B cell (primary cell): ENCODE measurements around the gene ANKRD50. TPM values are rescaled to one million over a fixed set of nuclear protein-coding genes. Genes with fewer than 3 reads are reported as not detected.

Experiments used
- ATAC-seq: fragments of 200-7000 bp; cut with Tn5 transposase; one replicate; pipeline ENCODE4 v1.10.0; 2021; ENCODE audit warnings: low read depth, mild to moderate bottlenecking, moderate number of reproducible peaks, moderate library complexity
- CTCF ChIA-PET: fragments of 350-600 bp; sonication (Branson Sonifier 250); formaldehyde crosslinking; loops from one replicate; lab custom pipeline; 2021; ENCODE audit warnings: antibody characterized with exemption, inconsistent platforms; lab: Charles Lee
- POLR2A ChIA-PET: fragments of 350-600 bp; sonication (Branson Sonifier 250); formaldehyde crosslinking; loops from one replicate; lab custom pipeline; 2021; ENCODE audit warnings: antibody characterized with exemption; lab: Charles Lee
- DNase-seq: peaks from one replicate; pipeline ENCODE4 v3.0.0; 2013
- H2AFZ ChIP-seq: 2 replicates; pipeline ENCODE4 v1.6.1; 2012; ENCODE audit warnings: mild to moderate bottlenecking, low read depth, low read length; ENCODE audit not compliant: insufficient read depth, poor library complexity, severe bottlenecking
- H3K27ac ChIP-seq, 2 donors: 1 replicate in 1 of 2; 2 replicates in 1 of 2; pipeline ENCODE4 v1.5.1; 2012 to 2013; ENCODE audit warnings: low read length in 2 of 2, mild to moderate bottlenecking in 2 of 2, moderate library complexity in 1 of 2
- H3K27me3 ChIP-seq, 4 experiments: fragments of 200-600 bp in 1 of 4; sonication (generic) in 1 of 4; replicated peaks in 1 of 4; 1 replicate in 2 of 4; 2 replicates in 2 of 4; pipeline versions ENCODE4 v1.6.1 to v1.7.0; 2013 to 2016; ENCODE audit warnings: low read length in 3 of 4, mild to moderate bottlenecking in 2 of 4, mixed read lengths in 1 of 4, moderate library complexity in 1 of 4; ENCODE audit not compliant: insufficient read depth in 4 of 4, control insufficient read depth in 3 of 4; ENCODE audit errors: control extremely low read depth in 1 of 4
- H3K36me3 ChIP-seq, 2 experiments: replicated peaks in 1 of 2; 1 replicate in 1 of 2; 2 replicates in 1 of 2; pipeline versions ENCODE4 v1.6.1 to v1.7.1; 2013; ENCODE audit warnings: low read length in 1 of 2; ENCODE audit not compliant: insufficient read depth in 2 of 2, control insufficient read depth in 1 of 2; ENCODE audit errors: control extremely low read depth in 1 of 2, extremely low read depth in 1 of 2
- H3K4me1 ChIP-seq, 2 donors: fragments of 200-600 bp in 1 of 2; sonication (generic) in 1 of 2; 1 replicate in 1 of 2; 2 replicates in 1 of 2; pipeline versions ENCODE4 v1.5.1 to v1.6.1; 2013 to 2017; ENCODE audit warnings: low read length in 2 of 2; ENCODE audit not compliant: control insufficient read depth in 2 of 2, insufficient read depth in 2 of 2
- H3K4me2 ChIP-seq: replicated peaks from 2 replicates; pipeline ENCODE3; 2012; ENCODE audit warnings: mild to moderate bottlenecking, low read depth, low read length; ENCODE audit not compliant: poor library complexity, severe bottlenecking
- H3K4me3 ChIP-seq, 5 experiments: fragments of 200-600 bp in 1 of 5; sonication (generic) in 1 of 5; 1 replicate in 3 of 5; 2 replicates in 2 of 5; pipeline versions ENCODE4 v1.5.1 to v1.7.0; 2011 to 2016; ENCODE audit warnings: low read length in 4 of 5, mild to moderate bottlenecking in 4 of 5, low read depth in 2 of 5, control low read depth in 1 of 5, moderate library complexity in 1 of 5; ENCODE audit not compliant: insufficient read depth in 1 of 5; ENCODE audit errors: control extremely low read depth in 1 of 5, extremely low read depth in 1 of 5
- H3K79me2 ChIP-seq: fragments of 200-600 bp; sonication (generic); one replicate; pipeline ENCODE4 v1.6.0; 2016; ENCODE audit warnings: low read length; ENCODE audit not compliant: control insufficient read depth, insufficient read depth
- H3K9ac ChIP-seq: fragments of 200-600 bp; sonication (generic); 2 replicates; pipeline ENCODE4 v1.6.1; 2017; ENCODE audit warnings: mild to moderate bottlenecking, low read length, moderate library complexity
- H3K9me3 ChIP-seq, 3 donors: one replicate each; pipeline versions ENCODE4 v1.6.1 to v1.7.1; 2013; ENCODE audit warnings: low read length in 2 of 3; ENCODE audit not compliant: control insufficient read depth in 2 of 3, insufficient read depth in 1 of 3; ENCODE audit errors: control extremely low read depth in 1 of 3
- H4K20me1 ChIP-seq: 2 replicates; pipeline ENCODE4 v1.6.0; 2012; ENCODE audit warnings: mild to moderate bottlenecking, low read length; ENCODE audit not compliant: insufficient read depth, control insufficient read depth, poor library complexity, severe bottlenecking
- H3K27ac Mint-ChIP-seq: one replicate; pipeline ENCODE4 v1.8.0; 2021; ENCODE audit warnings: mixed read lengths
- H3K27me3 Mint-ChIP-seq: one replicate; pipeline ENCODE4 v1.8.0; 2021; ENCODE audit warnings: mixed read lengths
- H3K4me1 Mint-ChIP-seq: one replicate; pipeline ENCODE4 v1.8.0; 2021; ENCODE audit warnings: mixed read lengths
- H3K4me3 Mint-ChIP-seq: one replicate; pipeline ENCODE4 v1.8.0; 2021; ENCODE audit warnings: mixed read lengths
- H3K9me3 Mint-ChIP-seq: one replicate; pipeline ENCODE4 v1.8.0; 2022; ENCODE audit warnings: mixed read lengths; ENCODE audit not compliant: insufficient read depth
- EZH2 ChIP-seq: IDR thresholded peaks from 2 replicates; pipeline ENCODE4 v1.6.1; 2012; ENCODE audit warnings: borderline replicate concordance, low read depth, mild to moderate bottlenecking, moderate library complexity, low read length; ENCODE audit not compliant: insufficient read depth, poor library complexity, severe bottlenecking
- WGBS: methylation state at CpG from one replicate; pipeline ENCODE4 v1.1.5; 2013; ENCODE audit warnings: missing lambda C conversion rate; ENCODE audit not compliant: insufficient coverage; 5-methylcytosine and 5-hydroxymethylcytosine counted together
- intact Hi-C: fragments of 100-400 bp; cut with micrococcal nuclease; formaldehyde crosslinking; loops from one replicate; pipeline ENCODE4 v1.10.0; 2022
- polyA plus RNA-seq: library from polyadenylated mRNA; depleted of rRNA; stranded (reverse); fragments of >200 nt; gene quantifications from 2 replicates; pipeline ENCODE4 v1.2.3, GENCODE V29; 2012
- total RNA-seq, 2 donors: library from RNA; stranded (reverse); fragments of 120-200 nt in 1 of 2; gene quantifications; 1 replicate in 1 of 2; 2 replicates in 1 of 2; pipeline versions ENCODE4 v1.2.3 to v1.2.4, GENCODE V29; 2013 to 2022
- TF ChIP-seq, protein P1 (sequence below): fragments of 200-600 bp; IDR thresholded peaks from one replicate; pipeline ENCODE4 v1.8.0; 2022; ENCODE audit warnings: antibody characterized with exemption, mild to moderate bottlenecking

The ANKRD50 gene
- total and polyA plus RNA-seq, 2 donors (not counting 1 experiment from before 2014, with no cell fraction given): 0.18 to 0.47 TPM

DNA sequence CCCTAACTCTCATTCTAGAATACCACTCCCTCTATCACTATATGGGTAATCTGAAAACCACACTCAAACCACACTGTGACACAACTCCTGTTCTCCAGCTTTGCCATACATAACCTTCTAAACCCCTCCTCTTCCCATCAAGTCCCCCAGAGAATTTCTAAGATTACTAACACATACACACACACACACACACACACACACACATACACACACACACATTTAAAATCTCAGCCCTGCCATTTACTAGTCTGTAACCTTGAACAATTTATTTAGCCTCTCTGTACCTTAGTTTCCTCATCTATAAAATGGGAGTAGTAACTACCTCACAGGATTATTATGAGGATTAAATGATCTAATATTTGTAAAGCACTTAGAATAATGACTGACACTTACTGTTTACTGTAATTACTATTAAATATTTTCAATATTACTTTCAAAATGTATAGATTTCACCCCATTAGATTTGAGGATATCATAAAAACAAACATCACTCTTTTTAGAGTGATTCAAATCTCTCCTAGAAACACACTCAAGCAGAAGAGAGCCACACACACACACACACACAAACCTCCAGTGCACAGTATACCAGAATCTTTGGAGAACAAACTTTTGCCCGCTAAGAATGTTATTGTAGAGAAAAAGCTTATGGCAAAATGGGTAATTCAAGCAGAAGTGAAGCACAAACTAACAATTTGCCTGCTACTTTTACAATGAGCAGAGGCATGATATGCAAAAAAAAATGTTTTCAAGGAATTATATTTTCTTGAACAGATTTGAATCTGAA lies 3.8 kb downstream of the ANKRD50 start:
- Histone ChIP-seq H3K36me3 (no peaks in the 10 kb centered on the region), H3K4me1 (peaks cover 15 to 23% of the 10 kb centered on the region in 2 donors), H3K79me2 (no peaks in the 10 kb centered on the region), H2AFZ (no peak overlapping the region), H4K20me1 (no peaks in the 10 kb centered on the region), H3K27ac (no peak overlapping the region), H3K9me3 (no peaks in the 10 kb centered on the region), H3K4me2 (no peak overlapping the region), H3K27me3 (peaks cover 0 to 7% (median 0%) of the 10 kb centered on the region in 4 experiments), H3K9ac (no peak overlapping the region), H3K4me3 (no peak overlapping the region)
- ATAC-seq (no peak), DNase-seq (no peak)
- H3K4me3 Mint-ChIP-seq: no peak overlapping the region
- H3K4me1 Mint-ChIP-seq: peaks cover 7% of the 10 kb centered on the region
- ChIA-PET CTCF (no interaction called here), POLR2A (no interaction called here)
- H3K27ac Mint-ChIP-seq: no peak overlapping the region
- peaks cover 19% of the 10 kb centered on the region for H3K27me3 Mint-ChIP-seq
- intact Hi-C loops: no loop called here
- WGBS: no CpG with 5 or more reads among the region's 1 CpG
- H3K9me3 Mint-ChIP-seq: peaks cover 3% of the 10 kb centered on the region
- TF ChIP-seq, protein P1, sequence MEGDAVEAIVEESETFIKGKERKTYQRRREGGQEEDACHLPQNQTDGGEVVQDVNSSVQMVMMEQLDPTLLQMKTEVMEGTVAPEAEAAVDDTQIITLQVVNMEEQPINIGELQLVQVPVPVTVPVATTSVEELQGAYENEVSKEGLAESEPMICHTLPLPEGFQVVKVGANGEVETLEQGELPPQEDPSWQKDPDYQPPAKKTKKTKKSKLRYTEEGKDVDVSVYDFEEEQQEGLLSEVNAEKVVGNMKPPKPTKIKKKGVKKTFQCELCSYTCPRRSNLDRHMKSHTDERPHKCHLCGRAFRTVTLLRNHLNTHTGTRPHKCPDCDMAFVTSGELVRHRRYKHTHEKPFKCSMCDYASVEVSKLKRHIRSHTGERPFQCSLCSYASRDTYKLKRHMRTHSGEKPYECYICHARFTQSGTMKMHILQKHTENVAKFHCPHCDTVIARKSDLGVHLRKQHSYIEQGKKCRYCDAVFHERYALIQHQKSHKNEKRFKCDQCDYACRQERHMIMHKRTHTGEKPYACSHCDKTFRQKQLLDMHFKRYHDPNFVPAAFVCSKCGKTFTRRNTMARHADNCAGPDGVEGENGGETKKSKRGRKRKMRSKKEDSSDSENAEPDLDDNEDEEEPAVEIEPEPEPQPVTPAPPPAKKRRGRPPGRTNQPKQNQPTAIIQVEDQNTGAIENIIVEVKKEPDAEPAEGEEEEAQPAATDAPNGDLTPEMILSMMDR: no peak
- TF ChIP-seq EZH2: no peak

DNA sequence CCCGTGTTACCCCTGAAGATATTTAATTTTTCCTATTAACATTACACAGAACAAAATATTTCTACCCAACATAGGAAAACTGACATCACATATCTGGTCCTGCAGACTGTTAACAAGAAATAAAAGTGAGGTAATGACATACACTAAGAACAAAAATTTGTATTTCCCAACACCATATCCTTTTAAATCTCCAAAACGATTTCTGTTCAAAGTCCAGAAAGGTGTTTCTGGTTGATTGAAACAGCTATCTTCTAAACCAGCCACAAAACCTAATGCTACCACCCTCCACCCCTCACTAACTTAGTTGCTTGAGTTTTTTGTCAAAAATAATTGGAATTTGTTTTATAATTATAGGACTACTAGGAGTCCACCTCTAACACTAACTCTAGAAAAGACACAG lies 7.1 kb downstream of the ANKRD50 start:
- Histone ChIP-seq H4K20me1 (no peaks in the 10 kb centered on the region), H3K9ac (no peak overlapping the region), H3K36me3 (no peaks in the 10 kb centered on the region), H3K79me2 (no peaks in the 10 kb centered on the region), H3K4me2 (no peak overlapping the region), H3K4me1 (peaks cover 4 to 11% of the 10 kb centered on the region in 2 donors), H3K9me3 (no peaks in the 10 kb centered on the region), H2AFZ (no peak overlapping the region), H3K27ac (no peak overlapping the region), H3K27me3 (peaks cover 0 to 3% (median 0%) of the 10 kb centered on the region in 4 experiments), H3K4me3 (no peak overlapping the region)
- ATAC-seq: no peak
- Mint-ChIP-seq H3K27me3 (peaks cover 12% of the 10 kb centered on the region), H3K4me1 (peaks cover 6% of the 10 kb centered on the region), H3K27ac (no peak overlapping the region), H3K4me3 (no peak overlapping the region), H3K9me3 (peaks cover 3% of the 10 kb centered on the region)
- POLR2A ChIA-PET: no interaction called here
- no peak for DNase-seq
- CTCF ChIA-PET: no interaction called here
- intact Hi-C loops: no loop called here
- TF ChIP-seq EZH2: no peak
- TF ChIP-seq, protein P1: no peak
- WGBS: no CpG with 5 or more reads among the region's 2 CpGs
